Embryonic facial prominence (tissue), 1 donor: ENCODE data around the gene PIAS1.
"Not testable (repeated sequence)": the region's sequence is repeated elsewhere in the genome, so short reads cannot be mapped to it uniquely, and the experiment has no call there.

Source experiments
- DNase-seq: peaks from one replicate; pipeline ENCODE4 v3.0.0-alpha.2; 2016; ENCODE audit errors: extremely low spot score

PIAS1 gene

GRCh38 chr15:68114840-68115239 lies 60.7 kb downstream of the PIAS1 start:
- no peak for DNase-seq

- DNase-seq: no peak
Measured at GRCh38 chr15:68124700-68125099, 70.6 kb downstream of the PIAS1 start.

DNA sequence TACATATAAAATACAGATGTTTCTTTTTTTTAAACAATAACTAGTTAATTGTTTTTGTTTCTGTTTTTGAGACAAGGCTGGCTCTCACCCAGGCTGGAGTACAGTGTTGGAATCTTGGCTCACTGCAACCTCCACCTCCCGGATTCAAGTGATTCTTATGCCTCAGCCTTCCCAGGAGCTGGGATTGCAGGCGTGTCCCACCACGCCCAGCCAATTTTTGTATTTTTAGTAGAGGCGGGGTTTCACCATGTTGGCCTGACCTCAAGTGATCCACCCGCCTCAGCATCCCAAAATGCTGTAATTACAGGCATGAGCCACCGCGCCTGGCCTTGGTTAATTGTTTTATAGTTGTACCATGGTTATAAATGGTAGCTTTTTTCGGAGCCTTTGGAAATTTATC lies 72.3 kb downstream of the PIAS1 start:
- no peak for DNase-seq

DNA sequence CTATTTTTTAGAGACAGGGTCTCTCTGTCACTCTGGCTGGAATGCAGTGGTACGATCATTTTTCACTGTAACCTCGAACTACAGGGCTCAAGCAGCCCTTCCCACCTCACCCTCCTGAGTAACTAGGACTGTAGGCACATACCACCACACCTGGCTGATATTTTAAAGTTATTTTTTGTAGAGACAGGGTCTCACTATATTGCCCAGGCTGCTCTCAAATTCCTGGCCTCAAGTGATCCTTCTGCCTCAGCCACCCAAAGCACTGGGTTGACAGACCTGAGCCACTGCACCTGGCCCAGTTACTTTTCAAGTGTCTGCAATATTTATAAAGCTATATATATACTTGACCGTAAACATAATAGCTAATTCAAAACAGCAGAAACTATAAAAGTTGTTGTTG lies 75.0 kb downstream of the PIAS1 start:
- DNase-seq: no peak

DNA sequence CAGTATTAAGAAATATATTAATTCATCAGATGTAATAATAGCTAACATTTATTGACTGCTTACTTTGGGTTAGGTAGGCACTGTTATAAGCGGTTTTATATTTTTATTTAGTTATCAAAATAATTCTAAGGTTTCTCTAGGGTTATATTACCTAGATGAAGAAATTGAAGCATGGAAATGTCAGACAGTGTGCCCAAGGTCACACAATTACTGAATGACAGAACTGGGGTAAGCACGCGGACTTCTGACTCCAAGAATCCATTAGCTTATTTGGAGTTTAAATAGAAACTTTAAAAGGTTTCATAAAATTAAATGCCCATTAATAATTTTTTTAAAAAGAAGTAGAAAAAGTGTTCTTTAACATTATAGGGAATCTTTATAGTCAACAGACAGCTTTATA lies 76.7 kb downstream of the PIAS1 start:
- no peak for DNase-seq

DNA sequence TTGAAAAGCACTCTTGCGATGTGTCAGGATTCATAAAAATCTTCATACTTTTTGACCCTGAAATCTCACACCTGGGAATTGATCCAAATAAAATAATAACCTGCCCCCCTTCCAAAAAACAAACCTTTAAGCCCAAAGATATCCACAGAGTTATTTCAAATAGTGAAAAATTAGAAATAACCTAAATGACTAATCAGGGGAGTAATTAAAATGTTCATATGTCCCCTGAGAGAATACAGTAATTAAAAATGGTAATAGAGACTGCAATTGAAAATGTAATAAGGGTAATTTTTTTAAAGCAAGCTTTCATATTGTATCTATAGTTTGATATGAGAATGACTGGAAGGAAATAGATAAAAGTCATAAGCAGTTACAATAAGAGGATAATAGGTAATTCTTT lies 83.0 kb downstream of the PIAS1 start:
- no peak for DNase-seq

GRCh38 chr15:68143129-68143528 lies 89.0 kb downstream of the PIAS1 start:
- DNase-seq: no peak

DNA sequence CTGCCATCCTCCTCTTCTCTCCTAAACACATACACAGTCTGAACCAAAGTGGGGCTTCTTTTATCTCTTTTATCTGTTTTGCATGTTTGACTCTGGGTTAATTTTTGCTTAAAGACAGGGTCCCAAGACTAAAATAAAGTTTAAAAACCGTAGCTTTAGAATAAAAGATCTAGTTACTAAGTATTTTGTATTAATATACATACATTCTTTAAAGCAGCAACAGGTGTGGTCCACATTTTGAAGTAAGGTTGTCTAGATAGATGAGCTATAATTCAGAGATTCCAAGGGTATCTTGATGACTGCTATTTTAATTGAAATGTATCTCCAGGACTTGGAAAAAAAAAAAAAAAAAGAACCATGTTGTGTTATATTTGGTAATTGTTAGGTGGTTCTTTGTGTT lies 89.7 kb downstream of the PIAS1 start:
- no peak for DNase-seq

GRCh38 chr15:68145706-68146105 lies 91.6 kb downstream of the PIAS1 start:
- no peak for DNase-seq

DNA sequence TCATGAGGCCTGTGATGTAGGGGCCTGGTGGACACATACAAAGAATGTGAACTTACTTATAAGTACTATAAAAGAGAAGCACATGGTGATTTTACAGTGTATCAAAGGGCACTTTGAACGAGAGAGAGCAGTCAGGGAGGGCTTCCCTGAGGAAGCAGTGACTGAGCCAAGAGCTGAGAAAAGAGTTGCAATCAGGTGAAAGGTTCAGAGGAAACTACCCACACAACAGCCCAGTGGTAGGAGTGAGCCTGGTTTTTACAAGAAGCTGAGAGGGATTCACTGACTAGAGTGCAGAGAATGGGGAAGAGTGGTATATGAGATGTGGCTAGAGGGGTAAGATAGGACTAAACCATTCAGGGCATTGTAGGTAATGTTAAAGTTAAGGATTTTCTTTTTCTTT lies 93.9 kb downstream of the PIAS1 start:
- no peak for DNase-seq

GRCh38 chr15:68149059-68149458 lies 94.9 kb downstream of the PIAS1 start:
- no peak for DNase-seq

DNA sequence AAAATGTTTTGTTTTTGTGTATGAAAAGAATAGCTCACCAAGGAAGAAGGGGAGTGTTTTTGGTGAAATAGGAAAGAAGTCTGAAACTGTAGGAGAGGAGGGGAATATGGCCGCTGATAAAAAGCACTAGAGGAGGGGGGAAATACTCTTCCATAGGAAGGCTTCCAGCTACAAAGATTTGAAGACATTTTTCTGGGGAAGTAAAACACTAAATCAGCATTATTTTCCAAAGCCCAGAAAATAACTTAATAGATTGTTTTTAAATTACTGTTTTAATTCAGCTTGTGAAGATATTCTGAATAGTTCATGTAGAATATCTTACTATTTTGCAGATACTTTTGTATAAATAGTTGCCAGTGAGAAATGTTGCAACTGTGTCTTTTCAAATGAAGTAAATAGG lies 96.1 kb downstream of the PIAS1 start:
- no peak for DNase-seq

- no peak for DNase-seq
Measured at GRCh38 chr15:68151277-68151676, 97.2 kb downstream of the PIAS1 start.

GRCh38 chr15:68152342-68152741 lies 98.2 kb downstream of the PIAS1 start:
- DNase-seq: no peak

DNA sequence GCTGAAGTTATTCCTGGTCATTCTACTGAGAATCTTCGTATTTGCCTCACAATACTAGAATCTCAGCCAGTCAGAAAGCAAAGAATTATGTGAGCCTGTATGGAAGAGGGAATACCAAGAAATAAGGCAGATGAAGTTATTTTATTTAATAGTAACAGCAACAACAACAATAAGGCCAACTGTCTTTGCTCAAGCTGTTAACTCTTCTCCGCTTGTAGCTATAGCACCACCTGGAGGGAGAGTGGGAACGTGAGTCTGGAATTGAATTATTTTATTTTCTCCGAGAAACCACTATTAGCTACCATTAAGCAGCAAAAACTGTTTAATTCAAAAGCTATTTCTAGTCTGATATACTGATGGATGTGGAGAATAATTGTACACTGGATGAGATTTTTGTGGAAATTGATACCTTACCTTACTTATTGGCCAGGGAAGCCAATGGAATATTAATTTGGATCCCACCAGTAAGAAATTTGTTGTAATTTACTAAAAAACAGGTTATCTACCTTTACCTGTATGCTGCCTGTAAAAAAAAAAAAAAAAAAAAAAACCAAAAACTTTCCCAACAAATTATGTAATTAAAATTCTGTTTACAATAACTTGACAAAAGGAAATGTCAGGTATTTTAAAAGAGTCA lies 100.9 kb downstream of the PIAS1 start:
- peak; percentile 66 for DNase-seq

DNA sequence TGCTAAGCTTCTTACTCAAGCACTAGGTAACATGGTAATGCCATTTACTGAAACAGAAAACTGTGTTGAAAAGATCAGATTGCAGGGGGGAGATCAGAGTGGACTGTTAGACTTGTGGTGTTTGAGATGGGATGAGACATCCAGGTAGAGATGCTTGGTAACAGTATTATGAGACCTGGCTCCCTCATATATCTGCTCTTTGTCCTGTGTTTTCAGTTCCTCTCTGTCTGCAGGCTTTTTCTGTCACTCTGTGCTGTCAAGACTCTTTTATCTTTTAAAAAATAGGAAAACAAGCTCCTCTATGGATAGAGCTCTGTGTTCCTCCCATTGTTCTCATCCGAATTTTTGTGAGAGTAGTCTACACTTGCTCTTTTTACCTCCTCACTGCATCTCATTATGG lies 103.0 kb downstream of the PIAS1 start:
- no peak for DNase-seq

- no peak for DNase-seq
Measured at GRCh38 chr15:68158046-68158628, 104.0 kb downstream of the PIAS1 start.

GRCh38 chr15:68163191-68163590 lies 109.1 kb downstream of the PIAS1 start:
- no peak for DNase-seq

DNA sequence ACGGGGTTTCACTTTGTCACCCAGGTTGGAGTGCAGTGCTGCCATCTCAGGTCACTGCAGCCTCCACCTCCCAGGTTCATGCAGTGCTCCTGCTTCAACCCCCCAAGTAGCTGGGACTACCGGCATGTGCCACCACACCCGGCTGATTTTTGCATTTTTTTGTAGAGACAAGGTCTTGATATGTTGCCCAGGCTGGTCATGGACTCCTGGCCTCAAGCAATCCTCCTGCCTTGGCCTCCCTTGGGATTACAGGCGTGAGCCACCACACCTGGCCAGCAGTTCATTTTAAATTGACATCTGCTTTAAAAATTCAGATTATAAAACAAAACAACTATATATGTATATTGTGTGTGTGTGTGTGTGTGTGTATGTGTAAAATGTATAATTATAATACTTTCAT lies 112.7 kb downstream of the PIAS1 start:
- DNase-seq: no peak

DNA sequence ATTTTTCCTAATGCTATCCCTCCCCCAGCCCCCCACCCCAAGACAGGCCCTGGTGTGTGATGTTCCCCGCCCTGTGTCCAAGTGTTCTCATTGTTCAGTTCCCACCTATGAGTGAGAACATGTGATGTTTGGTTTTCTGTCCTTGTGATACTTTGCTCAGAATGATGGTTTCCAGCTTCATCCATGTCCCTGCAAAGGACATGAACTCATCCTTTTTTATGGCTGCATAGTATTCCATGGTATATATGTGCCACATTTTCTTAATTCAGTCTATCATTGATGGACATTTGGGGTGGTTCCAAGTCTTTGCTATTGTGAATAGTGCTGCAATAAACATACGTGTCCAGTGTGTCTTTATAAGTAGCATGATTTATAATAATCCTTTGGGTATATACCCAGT lies 117.9 kb downstream of the PIAS1 start:
- not testable (repeated sequence) for DNase-seq

DNA sequence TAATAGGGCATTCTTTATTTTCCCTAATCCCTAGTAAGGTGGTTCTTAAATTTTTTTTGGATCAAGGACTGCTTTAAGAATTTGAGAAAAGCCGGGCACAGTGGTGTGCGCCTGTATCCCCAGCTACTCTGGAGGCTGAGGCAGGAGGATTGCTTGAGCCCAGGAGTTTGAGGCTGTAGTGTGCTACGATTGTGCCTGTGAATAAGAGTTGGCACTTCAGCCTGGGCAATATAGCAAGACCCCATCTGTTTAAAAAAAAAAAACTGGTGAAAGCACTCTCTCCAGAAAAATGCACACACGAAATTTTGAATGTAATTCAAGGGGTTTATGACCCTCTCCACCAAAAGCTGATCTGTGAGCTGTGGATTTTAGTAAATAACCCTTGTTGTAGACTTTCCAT lies 119.0 kb downstream of the PIAS1 start:
- DNase-seq: no peak

- DNase-seq: no peak
Measured at GRCh38 chr15:68175526-68175925, 121.4 kb downstream of the PIAS1 start.

DNA sequence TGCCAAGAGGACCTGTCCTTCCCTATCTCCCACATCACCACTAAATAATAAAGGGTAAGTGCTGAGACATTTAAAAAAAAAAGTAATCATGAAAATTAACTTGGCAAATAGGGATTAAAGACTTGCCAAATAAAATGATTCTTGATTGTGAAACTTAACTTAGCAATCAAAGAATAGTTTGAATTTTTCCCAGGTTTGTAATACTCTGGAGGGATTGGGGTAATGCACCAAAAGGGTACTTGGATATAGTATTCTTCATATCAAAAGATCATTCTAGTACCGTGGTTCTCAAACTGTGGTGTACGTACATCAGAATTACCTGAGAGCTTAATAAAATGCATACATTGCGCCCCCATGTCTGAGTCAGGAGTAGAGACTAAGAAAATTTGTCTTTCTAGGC lies 122.5 kb downstream of the PIAS1 start:
- no peak for DNase-seq

DNA sequence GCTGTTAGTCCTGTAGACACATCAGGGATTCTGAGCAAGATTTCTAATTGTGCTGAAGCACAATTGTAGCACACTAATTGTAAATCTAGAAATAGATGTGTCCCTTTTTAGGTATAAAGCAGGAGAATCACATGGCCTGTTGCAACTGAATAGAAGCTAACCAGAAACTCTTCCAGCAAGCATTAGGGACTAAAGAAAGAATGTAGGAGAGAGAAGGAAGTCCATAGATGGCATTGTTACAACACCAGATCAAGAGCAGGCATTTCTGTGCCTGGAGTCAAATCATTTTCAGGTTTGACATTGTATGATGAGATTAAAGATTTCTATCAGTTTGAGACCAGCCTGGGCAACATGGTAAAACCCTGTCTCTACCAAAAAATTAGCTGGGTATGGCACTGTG lies 123.6 kb downstream of the PIAS1 start:
- no peak for DNase-seq
